HG03045 (cell line): ENCODE results near the gene LYZL2.
A peak's percentile ranks its signal among the peaks of the same experiment; 100 is the strongest.
"Not testable (repeated sequence)": the region's sequence is repeated elsewhere in the genome, so short reads cannot be mapped to it uniquely, and the experiment has no call there.

Experiments used
- ATAC-seq: cut with Tn5 transposase; IDR thresholded peaks from one replicate; pipeline ENCODE4 v1.9.1; 2021; ENCODE audit warnings: mild to moderate bottlenecking, moderate library complexity; ENCODE audit not compliant: unreplicated experiment

Gene LYZL2

GRCh38 chr10:30629653-30630052, at the start of gene LYZL2:
Gene LYZL2, minus strand, starts transcription at chr10:30629753. Its CDS starts 2,838 bp downstream, at chr10:30626915.
- no peak for ATAC-seq

- peak; percentile 64 for ATAC-seq
Measured at GRCh38 chr10:30677616-30678015, 48.1 kb upstream of the LYZL2 start.

- ATAC-seq: not testable (repeated sequence)
Measured at GRCh38 chr10:30677146-30677545, 47.6 kb upstream of the LYZL2 start.

GRCh38 chr10:30675791-30676718, 46.5 kb upstream of the LYZL2 start:
- ATAC-seq: no peak

GRCh38 chr10:30674796-30675195, 45.2 kb upstream of the LYZL2 start:
- ATAC-seq: no peak

GRCh38 chr10:30673262-30673661, 43.7 kb upstream of the LYZL2 start:
- ATAC-seq: not testable (repeated sequence)

- ATAC-seq: not testable (repeated sequence)
Measured at GRCh38 chr10:30672338-30672737, 42.8 kb upstream of the LYZL2 start.

- no peak for ATAC-seq
Measured at GRCh38 chr10:30671026-30671616, 41.6 kb upstream of the LYZL2 start.

GRCh38 chr10:30667982-30668381, 38.4 kb upstream of the LYZL2 start:
- not testable (repeated sequence) for ATAC-seq

GRCh38 chr10:30663403-30663802, 33.9 kb upstream of the LYZL2 start:
- ATAC-seq: not testable (repeated sequence)

- ATAC-seq: no peak
Measured at GRCh38 chr10:30662814-30663213, 33.3 kb upstream of the LYZL2 start.

- not testable (repeated sequence) for ATAC-seq
Measured at GRCh38 chr10:30660314-30660713, 30.8 kb upstream of the LYZL2 start.

- no peak for ATAC-seq
Measured at GRCh38 chr10:30656233-30656632, 26.7 kb upstream of the LYZL2 start.

- not testable (repeated sequence) for ATAC-seq
Measured at GRCh38 chr10:30655001-30655400, 25.4 kb upstream of the LYZL2 start.

GRCh38 chr10:30651470-30652397, 22.2 kb upstream of the LYZL2 start:
- ATAC-seq: not testable (repeated sequence)

GRCh38 chr10:30647089-30647488, 17.5 kb upstream of the LYZL2 start:
- ATAC-seq: no peak

GRCh38 chr10:30645340-30645827, 15.8 kb upstream of the LYZL2 start:
- no peak for ATAC-seq

GRCh38 chr10:30644408-30644861, 14.9 kb upstream of the LYZL2 start:
- not testable (repeated sequence) for ATAC-seq

- not testable (repeated sequence) for ATAC-seq
Measured at GRCh38 chr10:30643557-30644199, 14.1 kb upstream of the LYZL2 start.

GRCh38 chr10:30642856-30643255, 13.3 kb upstream of the LYZL2 start:
- not testable (repeated sequence) for ATAC-seq
